T-helper 1 cell (primary cell): ENCODE measurements around the gene DOK4.
"Not testable (repeated sequence)": the region's sequence is repeated elsewhere in the genome, so short reads cannot be mapped to it uniquely, and the experiment has no call there.

Experiments
- DNase-seq, 5 donors: peaks; one replicate each; pipeline ENCODE4 v3.0.0-alpha.2; 2012 to 2020

Gene DOK4

GRCh38 chr16:57444711-57445110 is 41.6 kb downstream of the DOK4 start:
- no peak for DNase-seq

DNA sequence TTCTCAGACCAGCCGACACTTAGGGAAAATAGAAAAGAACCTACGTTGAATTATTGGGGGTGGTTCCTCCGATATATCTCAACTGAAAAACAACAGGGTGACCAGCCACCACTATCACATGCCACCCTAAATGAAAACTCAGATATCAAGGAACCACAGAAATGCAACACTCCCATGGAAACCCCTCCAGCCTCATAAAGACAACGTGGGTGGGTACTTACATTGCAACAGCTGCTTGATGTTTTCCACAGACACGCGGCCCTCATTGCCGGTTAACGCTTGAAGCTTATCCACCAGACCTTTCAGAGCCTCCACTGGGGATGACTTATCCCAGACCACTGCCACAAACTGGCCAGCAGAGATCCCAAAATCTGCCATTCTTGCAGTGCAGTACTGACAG is 45.7 kb downstream of the DOK4 start:
- not testable (repeated sequence) for DNase-seq

DNA sequence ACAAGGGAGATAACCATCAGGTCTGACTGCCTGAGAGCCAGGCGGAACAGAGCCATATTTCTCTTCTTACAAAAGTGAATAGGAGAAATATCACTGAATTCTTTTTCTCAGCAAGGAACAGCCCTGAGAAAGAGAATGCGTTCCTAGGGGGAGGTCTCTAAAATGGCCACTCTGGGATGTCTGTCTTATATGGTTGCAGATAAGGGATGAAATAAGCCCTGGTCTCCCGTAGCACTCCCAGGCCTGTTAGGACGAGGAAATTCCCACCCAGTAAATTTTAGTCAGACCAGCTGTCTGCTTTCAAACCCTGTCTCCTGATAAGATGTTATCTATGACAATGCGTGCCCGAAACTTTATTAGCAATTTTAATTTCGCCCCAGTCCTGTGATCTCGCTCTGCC is 46.3 kb downstream of the DOK4 start:
- not testable (repeated sequence) for DNase-seq

DNA sequence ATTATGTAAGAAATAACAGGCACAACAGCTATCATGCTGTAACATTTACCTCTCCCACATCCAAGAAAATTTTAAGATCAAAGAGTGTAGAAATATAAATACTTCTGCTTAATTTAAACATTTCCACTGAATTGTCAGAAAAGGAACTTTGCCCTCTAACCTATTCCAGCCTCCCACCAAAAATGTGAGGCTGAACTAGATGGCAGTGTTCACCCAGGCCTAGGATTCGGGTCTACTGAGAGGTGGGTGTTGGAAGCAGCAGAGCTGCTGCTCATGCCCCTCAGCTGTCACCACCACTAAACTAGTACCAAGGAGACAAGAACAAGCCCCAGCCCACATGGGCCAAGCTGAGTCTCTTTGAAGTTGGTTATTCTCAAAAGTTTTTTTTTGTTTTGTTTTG is 50.5 kb downstream of the DOK4 start:
- no peak for DNase-seq

GRCh38 chr16:57434003-57434402 is 52.3 kb downstream of the DOK4 start:
- DNase-seq, result no peak

DNA sequence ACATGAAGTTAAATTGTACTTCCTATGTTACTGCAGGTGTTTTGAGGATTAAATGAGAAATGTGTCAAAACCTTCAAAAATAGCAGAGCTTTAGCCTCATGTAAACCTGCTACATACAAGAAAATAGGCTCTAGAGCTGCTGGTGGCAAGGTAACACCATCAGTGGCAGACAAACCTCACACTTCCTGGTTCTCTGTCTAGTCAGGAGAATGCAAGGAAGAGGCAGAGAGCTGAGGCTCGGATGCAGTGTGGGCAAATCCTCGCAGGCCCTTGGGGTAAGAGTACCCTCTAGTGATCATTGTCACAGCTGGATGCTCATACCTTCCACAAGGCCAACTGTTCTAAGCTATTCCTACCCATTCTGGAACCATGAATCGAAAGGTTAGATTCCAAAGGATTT is 53.3 kb downstream of the DOK4 start:
- no peak for DNase-seq

DNA sequence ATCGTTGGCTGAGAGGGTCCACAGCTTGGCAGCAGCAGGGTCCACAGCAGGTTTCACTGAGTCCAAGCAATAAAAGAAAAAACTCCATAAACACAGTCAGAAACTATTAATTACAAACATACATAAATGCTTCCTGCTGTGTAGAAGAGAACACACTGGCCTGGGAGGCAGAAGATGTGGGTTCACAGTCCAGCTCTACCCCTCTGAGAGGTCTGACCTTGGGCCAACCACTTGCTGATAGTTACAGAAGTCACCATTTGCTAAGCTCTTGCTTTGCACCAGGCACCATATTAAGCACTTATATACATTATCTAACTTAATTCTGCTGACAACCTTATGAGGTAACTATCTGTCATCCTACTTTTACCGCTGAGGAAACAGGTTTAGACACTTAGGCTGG is 53.8 kb downstream of the DOK4 start:
- no peak for DNase-seq

GRCh38 chr16:57430955-57431354 is 55.3 kb downstream of the DOK4 start:
- DNase-seq, result no peak

DNA sequence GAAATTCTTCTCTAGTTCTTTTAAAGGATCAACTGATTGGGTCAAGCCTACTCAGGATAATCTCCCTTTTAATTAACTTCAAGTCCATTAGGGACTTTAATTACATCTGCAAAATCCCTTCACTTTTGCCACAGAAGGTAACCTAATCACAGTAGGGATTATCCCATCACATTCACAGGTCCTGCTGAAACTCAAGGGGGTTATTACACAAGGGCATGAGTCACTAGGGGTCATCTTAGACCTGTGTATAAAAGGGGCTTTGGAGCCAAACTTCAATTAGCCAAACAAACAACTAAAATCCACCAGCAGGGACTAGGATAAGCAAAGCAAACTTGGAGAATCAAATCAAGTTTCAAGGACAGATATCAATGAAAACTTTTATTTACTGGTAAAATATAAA is 58.5 kb downstream of the DOK4 start:
- no peak for DNase-seq

GRCh38 chr16:57427307-57427706 is 59.0 kb downstream of the DOK4 start:
- no peak for DNase-seq

DNA sequence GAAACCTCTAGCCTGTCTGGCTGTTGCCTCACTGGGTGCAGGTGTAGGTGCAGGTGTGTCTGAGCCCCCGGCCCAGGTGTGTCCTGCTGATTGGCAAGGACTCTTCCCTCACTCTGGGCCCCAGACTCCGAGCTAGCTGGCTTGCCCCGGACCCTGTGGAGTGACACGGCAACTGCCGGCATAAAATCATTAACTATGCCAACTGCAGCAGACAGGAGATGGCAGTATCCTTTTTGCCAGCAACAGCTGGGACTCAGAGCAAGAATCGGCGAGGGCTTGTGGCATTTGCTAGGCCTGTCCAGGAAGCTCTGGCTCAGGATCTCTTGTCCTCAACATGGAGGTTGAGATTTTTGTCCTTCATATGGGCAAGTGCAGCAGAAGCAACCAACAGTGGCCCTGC is 59.9 kb downstream of the DOK4 start:
- no peak for DNase-seq

DNA sequence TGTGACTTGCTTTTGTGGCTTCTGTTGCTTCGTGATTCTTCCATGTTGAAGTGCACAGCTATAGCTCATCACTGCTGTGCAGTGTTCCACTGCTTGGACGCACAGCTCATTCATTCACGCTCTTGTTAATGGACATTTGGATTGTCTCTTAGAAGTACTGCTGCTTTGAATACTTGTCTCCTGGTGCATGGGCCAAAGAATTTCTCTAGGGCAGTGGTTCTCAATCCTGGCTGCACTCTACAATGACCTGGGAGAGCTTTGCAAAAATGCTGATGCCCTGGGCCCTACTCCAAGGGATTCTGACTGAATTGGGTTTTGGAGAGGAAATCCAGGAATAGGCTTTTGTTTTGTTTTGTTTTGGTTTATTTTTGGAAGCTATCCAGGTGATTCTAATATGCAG is 61.7 kb downstream of the DOK4 start:
- DNase-seq, result no peak

- no peak for DNase-seq
Observed at GRCh38 chr16:57423152-57423551, 63.1 kb downstream of the DOK4 start.

GRCh38 chr16:57422026-57422944 is 64.0 kb downstream of the DOK4 start:
- no peak for DNase-seq
